8988T (cell line): ENCODE results near the gene KRTAP10-5.
"Not testable (repeated sequence)": the region's sequence is repeated elsewhere in the genome, so short reads cannot be mapped to it uniquely, and the experiment has no call there.

Experiments
- DNase-seq: peaks from one replicate; pipeline ENCODE4 v3.0.0; 2011

Gene KRTAP10-5

DNA sequence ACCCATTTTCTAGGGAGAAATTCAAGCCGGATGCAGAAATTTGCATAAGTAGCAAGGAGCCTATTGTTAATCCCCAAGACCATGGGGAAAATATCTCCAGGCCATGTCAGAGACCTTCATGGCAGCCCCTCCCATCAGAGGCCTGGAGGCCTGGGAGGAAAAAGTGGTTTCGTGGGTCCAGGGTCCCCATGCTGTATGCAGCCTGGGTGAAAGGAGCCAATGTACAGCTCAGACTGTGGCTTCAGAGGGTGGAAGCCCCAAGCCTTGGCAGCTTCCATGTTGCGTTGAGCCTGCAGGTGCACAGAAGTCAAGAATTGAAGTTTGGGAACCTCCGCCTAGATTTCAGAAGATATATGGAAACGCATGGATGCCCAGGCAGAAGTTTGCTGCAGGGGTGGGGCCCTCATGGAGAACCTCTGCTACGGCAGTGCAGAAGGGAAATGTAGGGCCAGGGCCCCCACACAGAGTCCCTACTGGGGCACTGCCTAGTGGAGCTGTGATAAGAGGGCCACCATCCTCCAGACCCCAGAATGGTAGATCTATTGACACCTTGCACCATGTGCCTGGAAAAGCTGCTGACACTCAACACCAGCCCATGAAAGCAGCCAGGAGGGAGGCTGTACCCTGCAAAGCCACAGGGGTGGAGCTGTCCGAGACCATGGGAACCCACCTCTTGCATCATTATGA lies 29.9 kb upstream of the KRTAP10-5 start:
- not testable (repeated sequence) for DNase-seq

DNA sequence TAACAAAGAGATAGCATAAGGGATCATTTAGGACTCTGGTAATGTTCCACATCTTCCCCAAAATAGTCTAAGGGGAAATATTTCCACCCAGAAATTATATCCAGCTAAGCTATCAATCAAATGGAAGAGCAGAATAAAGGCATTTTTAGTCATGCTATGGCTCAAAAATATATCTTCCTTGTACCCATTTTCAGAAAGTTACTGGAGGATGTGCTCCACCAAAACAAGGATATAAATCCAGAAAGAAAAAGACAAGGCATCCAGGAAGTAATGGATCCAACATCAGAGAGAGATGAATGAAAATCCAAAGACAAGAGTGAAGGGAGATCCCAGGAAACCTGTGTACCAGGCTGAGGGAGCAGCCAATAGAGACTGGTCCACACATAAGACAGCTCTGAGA lies 28.8 kb upstream of the KRTAP10-5 start:
- no peak for DNase-seq

DNA sequence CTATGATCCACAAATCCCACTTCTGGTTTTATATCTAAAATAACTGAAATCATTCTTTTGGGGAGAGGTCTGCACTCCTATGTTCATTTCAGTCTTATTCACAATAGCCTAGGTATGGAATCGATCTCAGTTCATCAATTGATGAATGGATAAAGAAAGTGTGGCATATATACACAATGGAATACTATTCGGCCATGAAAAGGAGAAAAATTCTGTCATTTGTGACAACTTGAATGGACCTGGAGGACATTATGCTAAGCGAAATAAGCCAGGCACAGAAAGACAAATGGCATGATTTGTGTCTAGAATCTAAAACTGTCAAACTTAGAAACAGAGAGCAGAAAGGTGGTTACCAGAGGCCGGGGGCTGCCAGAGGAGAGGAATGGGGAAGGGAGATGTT lies 26.1 kb upstream of the KRTAP10-5 start:
- DNase-seq, result no peak

DNA sequence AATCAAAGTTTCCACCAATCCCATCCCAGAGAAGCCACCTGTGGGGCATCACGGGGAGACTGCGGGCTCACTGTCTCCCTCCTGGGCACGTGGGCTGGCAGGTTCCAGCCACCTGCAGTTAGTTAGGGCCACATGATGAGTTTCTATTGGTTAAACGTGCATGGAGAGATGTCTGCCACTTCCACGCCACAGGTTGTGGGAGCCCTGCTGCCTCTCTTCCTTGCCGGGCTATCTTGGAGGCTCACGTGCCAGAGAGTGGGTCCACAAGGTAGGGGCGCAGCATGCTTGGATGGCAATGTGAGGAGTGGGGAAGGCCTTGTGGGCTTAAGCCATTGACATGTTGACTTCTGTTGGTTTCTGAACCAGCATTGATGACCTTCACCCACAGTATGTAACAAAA lies 23.5 kb upstream of the KRTAP10-5 start:
- no peak for DNase-seq

DNA sequence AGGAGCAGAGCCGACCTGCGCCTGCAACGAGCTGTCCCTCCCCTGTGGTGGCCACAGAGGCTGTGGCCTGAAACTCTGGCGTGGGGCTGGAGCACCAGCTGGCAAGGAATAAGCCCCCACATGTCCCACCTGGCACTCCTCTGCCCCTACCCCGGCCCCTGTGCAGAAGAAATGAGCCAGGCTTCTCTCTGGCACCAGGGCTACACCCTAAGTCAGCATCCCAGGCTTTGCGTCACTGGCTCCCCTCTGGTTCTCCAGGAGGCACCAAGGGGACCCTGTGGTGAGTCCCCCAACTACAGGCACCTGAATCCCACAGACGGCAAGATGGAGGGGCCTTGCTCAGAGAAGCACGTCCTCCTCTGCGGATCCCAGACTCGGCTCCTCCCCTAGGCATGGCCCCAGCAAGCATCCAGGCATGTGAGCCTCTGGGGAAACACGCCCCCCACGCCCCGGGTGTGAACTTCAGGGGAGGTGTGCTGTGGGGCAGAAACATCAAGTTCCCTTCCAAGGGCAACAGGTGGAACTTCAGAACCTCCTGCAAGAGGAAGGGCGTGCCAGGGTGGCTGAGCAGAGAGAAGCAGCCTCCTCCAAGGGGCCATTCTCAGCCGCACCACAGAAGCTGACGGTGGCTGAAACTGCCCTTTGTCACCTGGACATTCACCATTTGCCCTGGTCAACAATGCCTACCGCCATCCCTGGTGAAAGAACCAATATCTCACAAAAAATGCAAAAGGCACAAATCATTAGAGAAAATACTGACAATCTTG lies 22.9 kb upstream of the KRTAP10-5 start:
- DNase-seq, result no peak

DNA sequence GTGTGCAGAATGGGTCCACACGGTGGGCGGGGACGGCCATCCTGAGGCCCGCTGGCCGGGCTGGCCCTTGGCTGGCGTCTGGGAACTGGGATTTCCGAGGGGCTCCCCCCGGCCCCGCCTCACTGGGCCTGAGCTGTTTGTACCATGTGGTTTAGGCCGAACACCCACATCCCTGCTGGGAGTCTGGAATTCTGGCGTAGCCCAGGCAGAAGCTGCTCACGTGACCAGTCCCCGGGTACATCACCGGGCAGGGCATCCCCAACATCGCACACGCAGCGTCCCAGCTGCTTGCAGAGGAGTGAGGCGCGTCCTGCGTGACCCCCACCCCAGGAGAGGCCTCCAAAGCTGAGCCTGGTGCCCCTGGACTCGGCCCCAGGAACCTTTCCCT lies 22.1 kb upstream of the KRTAP10-5 start:
- no peak for DNase-seq

DNA sequence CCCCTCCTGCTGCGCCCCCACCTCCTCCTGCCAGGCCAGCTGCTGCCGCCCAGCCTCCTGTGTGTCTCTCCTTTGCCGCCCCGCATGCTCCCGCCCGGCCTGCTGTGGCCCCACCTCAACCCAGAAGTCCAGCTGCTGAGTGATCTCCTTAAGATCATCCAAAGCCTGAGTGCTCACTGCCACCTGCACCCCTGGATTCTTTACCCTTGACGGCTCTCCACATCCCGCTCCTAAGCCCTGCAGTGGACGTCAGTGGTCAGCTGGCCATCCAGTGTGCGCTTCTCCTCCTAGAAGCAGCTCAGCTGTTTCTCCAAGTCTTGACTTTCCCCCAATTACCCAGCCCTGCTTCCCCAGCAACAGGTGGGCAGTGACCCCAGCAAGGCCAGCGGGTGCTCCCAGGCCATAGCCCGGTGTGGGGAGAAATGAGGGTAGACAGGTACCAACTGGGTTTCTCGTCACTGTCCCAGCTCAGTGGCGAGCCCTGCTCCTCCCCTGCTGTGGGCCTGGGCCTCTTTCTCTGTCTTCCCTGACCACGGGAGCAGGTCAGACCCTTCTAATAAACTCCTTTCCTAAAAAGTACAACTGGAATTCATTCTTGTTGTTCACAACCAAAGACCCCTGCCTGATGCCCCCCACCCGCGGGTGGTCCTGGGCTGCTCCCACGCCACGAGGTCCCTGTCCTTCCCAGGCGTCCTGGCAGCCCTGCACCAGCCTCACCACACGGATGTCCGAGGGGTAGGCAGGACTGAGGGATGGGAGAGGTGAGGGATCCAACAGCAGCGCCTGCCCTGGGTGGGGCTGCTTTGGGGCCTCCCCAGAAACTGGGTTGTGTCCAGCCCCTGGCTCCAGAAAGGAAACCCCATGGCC lies 21.4 kb upstream of the KRTAP10-5 start:
- DNase-seq, result no peak

DNA sequence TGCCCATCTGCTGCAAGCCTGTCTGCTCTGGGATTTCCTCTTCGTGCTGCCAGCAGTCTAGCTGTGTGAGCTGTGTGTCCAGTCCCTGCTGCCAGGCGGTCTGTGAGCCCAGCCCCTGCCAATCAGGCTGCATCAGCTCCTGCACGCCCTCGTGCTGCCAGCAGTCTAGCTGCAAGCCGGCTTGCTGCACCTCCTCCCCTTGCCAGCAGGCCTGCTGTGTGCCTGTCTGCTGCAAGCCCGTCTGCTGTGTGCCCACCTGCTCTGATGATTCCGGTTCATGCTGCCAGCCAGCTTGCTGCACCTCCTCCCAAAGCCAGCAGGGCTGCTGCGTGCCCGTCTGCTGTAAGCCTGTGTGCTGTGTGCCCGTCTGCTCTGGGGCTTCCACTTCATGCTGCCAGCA lies 20.7 kb upstream of the KRTAP10-5 start:
- DNase-seq, result not testable (repeated sequence)

DNA sequence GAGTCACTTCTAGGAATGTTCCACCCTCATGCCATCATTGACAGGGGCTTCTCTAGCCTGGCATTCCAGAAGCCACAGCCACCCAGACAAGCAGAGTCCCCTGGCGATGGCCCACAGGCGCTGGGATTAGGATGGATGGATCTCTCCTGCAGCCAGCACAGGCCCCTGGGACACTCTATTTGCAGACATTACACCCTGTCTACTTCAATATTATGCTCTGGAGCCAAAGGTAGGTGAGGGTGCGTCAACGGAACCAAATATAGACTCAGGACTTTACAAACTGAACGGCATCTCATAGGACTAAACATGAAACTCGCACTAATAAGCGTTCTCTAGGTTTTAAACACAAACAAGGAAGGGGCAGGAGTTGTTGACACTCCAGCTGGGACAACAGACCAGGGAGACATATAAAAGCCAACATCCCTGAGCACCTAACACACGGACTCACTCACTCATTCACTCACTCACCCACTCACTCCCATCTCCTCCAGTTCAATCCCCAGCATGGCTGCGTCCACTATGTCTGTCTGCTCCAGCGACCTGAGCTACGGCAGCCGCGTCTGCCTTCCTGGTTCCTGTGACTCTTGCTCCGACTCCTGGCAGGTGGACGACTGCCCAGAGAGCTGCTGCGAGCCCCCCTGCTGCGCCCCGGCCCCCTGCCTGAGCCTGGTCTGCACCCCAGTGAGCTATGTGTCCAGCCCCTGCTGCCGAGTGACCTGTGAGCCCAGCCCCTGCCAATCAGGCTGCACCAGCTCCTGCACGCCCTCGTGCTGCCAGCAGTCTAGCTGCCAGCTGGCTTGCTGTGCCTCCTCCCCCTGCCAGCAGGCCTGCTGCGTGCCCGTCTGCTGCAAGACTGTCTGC lies 19.9 kb upstream of the KRTAP10-5 start, which contains the start of gene KRTAP10-7:
Gene KRTAP10-7 (plus strand): TSS at position 480 of the 861 bp plus-strand sequence. CDS start 25 bp downstream, at position 505.
- DNase-seq, result not testable (repeated sequence)

DNA sequence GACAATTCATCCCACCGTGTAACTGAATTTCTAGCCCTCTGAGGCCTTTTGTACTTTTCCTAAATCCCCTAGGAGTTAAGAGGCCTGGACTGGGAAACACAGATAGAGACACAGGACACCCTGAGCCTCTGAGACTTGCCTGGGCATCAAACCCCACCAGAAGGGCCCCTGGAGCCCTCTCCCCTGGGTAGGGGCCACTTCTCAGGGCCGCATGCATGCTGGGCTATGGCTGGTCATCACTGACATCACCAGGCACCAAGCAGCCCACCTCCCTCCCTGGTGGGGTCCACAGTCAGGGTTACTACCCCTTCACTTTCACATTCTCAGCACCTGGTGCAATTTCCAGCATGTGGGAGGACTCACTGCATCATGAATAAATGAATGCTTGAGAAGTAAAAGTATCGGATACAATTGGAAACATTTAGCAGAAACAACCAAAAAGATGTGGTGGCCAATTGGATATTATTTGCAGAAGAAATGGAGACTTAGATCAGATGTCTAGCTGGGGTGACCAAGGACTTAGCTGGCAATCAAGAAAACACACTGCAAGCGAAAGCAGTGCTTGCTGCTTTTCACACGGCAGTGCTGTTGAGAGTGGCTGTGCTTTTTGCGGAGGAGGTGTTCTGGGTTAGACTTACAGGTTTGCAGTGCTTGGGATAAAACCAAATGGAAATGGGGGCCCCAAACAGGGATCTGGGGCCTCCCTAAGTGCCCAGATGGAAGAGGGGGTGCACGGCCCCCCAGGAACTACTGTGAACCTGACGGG lies 19.0 kb upstream of the KRTAP10-5 start:
- DNase-seq, result no peak

DNA sequence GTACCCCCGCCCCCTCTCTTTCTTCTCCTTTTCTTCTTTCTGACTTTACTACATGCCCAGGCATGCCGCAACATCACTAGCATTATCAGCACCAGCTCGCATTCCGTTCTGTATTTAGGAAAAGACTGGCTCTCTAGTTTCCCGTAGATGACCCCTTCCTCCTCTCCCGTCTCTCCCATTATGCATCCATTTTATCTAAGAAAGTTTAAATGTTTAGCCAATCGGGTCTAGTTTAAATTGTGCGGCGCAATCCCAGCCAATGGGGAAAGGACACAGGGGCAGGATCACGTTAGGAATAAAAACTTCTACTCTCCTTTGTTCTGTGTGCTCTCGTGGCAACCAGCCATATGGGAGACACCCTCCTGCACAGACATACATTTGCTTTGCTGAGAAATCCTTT lies 17.7 kb upstream of the KRTAP10-5 start:
- DNase-seq, result no peak

DNA sequence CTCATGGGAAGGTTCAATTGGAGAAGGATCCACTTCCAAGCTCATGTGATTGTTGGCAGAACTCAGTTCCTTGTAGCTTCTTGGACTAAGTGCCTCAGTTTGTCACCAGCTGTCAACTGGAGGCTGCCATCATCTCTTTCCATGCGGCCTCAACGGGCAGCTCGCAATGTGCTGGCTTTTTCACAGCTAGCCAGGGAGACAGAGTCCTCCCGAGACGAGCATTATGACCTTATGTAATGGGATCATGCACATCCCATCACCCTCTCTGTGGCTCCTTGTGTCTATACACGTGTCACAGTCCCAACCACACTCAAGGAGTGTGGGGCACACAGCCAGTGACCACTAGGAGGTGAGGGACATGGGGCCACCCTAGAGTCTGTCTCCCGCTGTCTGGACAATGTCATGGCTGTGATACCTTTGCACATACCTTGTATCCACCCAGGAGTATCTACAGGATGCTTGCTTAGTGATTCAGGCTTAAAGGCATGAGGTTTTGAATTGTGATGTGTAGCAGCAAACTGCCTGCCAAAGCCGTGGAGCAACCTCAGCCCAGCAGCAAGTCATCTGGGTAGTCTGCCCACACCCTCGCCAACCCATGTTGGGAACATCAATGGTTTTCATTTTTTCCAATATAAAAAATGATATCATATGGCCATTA lies 15.8 kb upstream of the KRTAP10-5 start:
- no peak for DNase-seq

DNA sequence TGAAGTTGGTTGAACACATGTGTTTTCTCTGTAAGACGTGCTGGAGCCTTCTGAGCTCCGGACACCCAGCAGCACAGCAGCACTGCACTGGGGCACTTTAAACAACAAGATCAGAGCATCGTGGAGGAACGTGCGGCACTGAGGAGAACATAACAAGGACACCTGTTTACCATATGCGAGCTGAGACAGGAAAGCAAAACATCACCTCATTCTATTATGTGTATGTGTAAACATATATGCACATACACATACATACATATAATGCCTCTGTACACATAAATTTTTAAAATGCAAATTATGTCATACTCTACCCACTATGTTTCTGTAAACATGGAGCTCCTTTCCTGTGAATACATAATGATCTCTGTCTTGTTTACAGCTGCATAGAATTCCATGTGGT lies 15.1 kb upstream of the KRTAP10-5 start:
- DNase-seq, result no peak

DNA sequence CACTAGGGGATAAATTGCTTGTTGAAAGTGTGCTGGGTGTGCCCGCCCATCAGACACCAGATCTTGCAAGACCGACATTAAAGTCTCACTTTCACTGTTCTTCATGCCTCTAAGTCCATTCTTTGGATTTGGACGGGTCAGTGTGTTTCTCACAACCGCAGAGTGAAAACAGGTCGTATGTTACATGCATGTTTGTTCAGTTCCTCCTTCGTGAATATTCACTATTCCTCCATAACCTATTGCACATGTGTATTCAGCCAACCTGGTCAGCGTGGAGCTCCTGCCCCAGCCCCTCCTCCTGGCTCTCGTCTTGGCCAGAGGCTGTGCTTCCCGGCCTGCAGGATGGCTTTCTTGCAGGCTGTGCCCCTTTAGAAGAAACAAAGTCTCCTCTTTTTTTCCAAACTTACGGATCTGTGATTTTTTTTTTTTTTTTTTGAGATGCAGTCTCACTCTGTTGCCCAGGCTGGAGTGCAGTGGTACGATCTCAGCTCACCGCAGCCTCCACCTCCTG lies 14.1 kb upstream of the KRTAP10-5 start:
- no peak for DNase-seq

DNA sequence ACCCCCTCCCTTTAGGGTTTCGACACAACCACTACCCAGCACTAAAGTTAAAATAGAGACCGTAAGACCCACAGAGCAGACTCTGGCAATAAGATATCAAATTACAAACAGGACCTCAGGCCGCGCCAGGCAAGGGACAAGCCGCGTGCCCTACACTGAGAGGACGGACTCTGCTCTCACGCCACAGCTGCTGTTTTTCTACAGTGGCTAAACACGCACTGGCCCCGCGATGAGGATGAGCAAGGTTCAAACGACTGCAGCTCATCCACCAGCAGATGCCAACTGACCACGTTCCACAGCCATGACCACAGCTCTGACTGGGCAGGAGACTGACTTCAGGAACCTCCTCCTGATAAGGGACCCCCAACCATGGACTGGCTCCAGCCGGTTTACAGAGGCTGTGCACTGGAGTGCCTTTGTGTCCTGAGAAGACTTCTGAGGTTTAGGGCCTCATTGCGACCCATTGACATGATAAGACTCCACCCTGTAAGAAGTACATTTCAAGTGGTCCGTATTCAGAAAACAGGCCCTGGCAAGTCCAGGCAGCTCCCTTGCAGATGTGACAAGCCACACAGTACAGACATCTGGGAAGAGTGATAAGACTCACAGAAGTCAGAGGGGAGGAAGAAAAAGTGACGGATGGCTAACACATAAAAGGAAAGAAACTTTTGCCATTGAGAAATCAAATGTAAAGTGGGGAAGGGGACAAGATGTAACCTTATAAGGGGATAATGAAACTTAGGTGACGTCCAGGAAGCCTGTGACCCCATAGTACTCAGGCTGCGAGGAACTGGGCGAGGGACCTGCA lies 13.4 kb upstream of the KRTAP10-5 start:
- no peak for DNase-seq

DNA sequence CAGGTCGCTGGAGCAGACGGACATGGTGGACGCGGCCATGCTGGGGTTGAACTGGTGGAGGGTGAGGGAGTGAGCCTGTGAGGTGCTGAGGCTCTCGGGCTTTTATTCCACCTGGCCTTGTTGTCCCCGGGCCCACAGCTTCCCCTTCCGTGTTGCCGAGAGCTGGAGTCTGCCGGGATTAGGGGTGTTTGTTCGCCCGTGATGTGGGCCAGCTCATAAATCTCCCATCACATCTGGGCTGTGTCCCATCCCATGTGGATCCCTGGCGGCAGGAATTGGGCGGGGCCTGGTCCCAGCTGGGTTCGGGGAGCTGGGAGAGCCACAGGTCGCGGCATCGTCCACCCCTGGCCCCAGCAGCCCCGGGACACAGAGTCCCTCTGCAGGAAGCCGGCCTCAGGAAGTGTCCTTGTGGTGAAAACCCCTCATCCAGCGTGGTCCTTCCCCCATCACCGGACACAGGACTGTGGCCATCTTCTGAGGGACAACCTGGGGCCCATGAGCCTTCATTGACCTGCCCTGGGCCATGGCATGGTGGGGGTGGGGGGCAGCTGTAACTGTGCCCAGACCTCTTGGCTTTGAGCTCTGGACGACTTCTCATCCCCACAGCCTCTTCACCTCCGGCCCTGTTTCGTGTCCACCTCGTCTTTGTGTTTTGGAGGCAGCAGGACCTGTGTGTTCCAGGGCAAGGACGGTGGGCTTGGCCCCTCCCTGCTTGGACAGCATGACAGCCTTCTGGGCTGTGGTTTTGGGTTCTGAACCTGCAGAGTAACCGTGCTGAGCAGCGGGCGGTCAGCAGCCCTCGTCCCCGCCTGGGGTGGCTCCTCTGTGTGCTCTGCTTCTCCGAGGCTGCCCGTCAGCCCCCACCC lies 12.3 kb upstream of the KRTAP10-5 start, which contains the start of gene KRTAP10-6:
Gene KRTAP10-6 (minus strand): TSS at position 60 of the 866 bp plus-strand sequence. CDS start 21 bp downstream, at position 39.
- DNase-seq, result no peak

DNA sequence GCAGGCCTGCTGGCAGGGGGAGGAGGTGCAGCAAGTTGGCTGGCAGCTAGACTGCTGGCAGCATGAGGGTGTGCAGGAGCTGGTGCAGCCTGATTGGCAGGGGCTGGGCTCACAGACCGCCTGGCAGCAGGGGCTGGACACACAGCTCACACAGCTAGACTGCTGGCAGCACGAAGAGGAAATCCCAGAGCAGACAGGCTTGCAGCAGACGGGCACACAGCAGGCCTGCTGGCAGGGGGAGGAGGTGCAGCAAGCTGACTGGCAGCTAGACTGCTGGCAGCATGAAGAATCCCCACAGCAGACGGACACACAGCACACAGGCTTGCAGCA lies 11.4 kb upstream of the KRTAP10-5 start:
- not testable (repeated sequence) for DNase-seq

DNA sequence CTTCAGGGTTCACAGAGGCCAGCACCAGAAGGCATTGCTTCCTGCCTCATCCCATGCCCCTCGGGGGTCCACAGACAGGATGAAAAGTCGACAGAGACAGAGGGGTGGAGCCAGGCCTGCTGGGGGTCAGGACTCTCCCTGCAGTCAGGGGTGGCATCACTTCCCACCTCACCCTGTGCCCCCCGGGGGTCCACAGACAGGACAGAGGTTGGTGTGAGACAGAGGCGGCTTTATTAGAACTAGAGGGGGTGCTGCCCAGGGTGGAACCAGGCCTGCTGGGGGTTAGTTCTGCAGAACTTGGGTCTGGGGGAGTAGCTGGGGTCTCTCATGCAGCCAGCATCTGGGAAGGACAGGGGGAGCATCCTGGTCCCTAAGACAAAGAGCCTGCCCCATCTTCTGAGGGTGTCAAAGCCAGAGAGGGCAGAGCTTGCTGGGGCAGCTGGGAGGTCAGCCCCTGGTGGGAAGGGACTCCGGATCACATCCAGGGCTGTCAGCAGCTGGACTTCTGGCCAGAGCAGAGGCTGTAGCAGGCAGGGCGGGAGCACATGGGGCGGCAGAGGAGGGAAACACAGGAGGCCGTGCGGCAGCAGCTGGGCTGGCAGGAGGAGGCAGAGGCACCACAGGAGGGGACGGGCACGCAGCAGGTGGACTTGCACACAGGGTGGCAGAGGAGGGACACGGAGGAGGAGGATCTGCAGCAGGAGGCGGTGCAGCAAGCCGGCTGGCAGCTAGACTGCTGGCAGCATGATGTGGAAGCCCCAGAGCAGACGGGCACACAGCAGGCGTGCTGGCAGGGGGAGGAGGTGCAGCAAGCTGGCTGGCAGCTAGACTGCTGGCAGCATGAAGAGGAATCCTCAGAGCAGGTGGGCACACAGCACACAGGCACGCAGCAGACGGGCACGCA lies 10.7 kb upstream of the KRTAP10-5 start:
- not testable (repeated sequence) for DNase-seq
